BJ (cell line): ENCODE results near the gene TFF1. TPM values are rescaled to one million over a fixed set of nuclear protein-coding genes. Genes with fewer than 3 reads are reported as not detected.

Experiments used
- CTCF ChIA-PET: fragments of 350-600 bp; formaldehyde crosslinking; extraction: SDS; loops from one replicate; lab custom pipeline; 2021; ENCODE audit warnings: antibody characterized with exemption, inconsistent platforms; lab: Yijun Ruan, JAX
- POLR2A ChIA-PET: fragments of 300-600 bp; sonication (Branson Sonifier 250); formaldehyde crosslinking; extraction: SDS; loops from one replicate; lab custom pipeline; 2021; ENCODE audit warnings: antibody characterized with exemption; lab: Charles Lee
- DNase-seq: peaks from one replicate; pipeline ENCODE4 v3.0.0-alpha.2; 2011; ENCODE audit warnings: low read depth
- H3K27me3 ChIP-seq: 2 replicates; pipeline ENCODE4 v1.6.0; 2011; ENCODE audit warnings: low read length; ENCODE audit not compliant: control insufficient read depth, insufficient read depth
- H3K36me3 ChIP-seq: 2 replicates; pipeline ENCODE4 v1.5.1; 2011; ENCODE audit warnings: low read length; ENCODE audit not compliant: control insufficient read depth, insufficient read depth
- H3K4me3 ChIP-seq: 2 replicates; pipeline ENCODE4 v1.5.1; 2011; ENCODE audit warnings: low read depth, mild to moderate bottlenecking, control low read depth, low read length
- polyA plus RNA-seq: library from polyadenylated mRNA; depleted of rRNA; stranded (reverse); fragments of >200 nt; gene quantifications from 2 replicates; pipeline ENCODE4 v1.2.3, GENCODE V29; 2011
- TF ChIP-seq, protein P1 (sequence below): IDR thresholded peaks from 2 replicates; pipeline ENCODE4 v1.5.1; 2011; ENCODE audit warnings: low read depth, mild to moderate bottlenecking, control low read depth, inconsistent platforms, low read length, moderate library complexity; ENCODE audit not compliant: insufficient read depth

TFF1 gene
- polyA plus RNA-seq, 1 experiment, result not detected

DNA sequence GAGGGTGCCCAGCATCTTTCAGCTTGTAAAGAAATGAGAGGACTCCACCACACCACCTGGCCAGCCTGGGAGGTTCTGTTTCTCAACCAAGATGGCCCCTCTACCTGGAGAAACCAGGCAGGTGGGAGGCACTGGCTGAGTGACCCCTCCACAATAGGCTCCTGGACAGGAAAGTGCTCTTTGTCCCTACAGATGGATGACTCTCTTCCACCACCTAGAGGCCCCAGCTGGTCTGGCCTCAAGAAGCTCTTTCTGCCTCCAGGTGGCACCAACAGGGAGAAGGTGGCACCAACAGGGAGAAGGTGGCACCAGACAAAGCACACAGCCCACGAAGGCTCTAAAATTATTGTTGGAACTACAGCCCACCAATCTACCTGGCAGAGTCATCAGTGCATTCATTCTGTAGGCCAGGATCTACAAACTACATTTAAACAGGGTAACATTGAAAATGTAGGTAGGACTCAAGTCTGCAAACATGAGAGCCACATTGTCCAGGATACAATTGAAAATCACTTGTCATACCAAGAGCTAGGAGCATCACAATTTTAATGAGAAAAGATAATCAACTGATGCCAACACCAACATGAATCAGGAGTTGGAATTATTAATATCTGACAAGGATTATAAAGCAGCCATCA, 15.1 kb upstream of the TFF1 start:
- ChIA-PET CTCF (interaction anchor here (0.6 to 2.4 kb wide), 11 partner anchors 12 to 264 kb away, joined by 3 to 11 read pairs (median 4); no protein-coding TSS in a partner anchor), POLR2A (no interaction called here)
- H3K27me3 ChIP-seq, result no peaks in the 10 kb centered on the region
- H3K36me3 ChIP-seq, result no peaks in the 10 kb centered on the region
- TF ChIP-seq, protein P1, sequence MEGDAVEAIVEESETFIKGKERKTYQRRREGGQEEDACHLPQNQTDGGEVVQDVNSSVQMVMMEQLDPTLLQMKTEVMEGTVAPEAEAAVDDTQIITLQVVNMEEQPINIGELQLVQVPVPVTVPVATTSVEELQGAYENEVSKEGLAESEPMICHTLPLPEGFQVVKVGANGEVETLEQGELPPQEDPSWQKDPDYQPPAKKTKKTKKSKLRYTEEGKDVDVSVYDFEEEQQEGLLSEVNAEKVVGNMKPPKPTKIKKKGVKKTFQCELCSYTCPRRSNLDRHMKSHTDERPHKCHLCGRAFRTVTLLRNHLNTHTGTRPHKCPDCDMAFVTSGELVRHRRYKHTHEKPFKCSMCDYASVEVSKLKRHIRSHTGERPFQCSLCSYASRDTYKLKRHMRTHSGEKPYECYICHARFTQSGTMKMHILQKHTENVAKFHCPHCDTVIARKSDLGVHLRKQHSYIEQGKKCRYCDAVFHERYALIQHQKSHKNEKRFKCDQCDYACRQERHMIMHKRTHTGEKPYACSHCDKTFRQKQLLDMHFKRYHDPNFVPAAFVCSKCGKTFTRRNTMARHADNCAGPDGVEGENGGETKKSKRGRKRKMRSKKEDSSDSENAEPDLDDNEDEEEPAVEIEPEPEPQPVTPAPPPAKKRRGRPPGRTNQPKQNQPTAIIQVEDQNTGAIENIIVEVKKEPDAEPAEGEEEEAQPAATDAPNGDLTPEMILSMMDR, result peak; percentile 61
- H3K4me3 ChIP-seq, result no peak overlapping the region
- DNase-seq, result no peak

DNA sequence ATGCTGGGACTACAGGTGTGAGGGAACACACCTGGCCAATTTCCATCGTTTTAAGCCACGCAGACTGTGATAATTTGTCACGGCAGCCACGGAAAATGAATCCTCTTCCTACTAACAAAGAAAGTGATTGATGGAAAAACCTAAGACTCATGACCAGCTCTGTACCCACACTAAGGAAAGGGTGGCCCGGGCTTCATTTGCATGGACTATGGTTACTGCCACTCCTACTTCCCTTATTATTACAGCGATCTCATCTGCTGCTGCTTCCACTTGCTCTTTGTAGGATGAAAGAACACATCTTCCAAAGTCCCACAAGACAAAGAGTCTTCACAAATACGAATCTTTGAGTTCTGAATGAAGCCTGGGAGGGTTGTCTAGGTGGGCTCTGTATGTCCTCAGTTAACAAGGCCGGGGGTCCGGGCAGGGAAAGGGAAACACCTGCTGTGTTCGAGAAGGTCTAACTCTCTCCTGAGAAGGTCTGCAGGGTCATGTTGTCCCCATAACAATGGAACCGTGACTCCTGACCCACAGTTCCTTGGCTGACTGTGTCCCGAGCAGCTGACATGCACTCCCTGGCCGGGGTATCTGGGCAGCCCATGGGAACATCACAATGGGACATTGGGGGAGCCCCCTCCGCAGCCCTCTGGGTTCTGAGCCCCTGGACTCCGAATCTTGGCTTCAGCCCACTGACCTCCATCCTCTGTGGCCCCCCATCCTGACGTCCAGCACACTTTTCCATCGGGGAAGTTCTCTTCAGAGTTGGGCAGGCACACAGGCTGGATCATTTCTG, 13.3 kb upstream of the TFF1 start:
- no peak for DNase-seq
- TF ChIP-seq, protein P1, result no peak
- ChIA-PET POLR2A (no interaction called here), CTCF (interaction anchor here (1.5 kb wide), 1 partner anchor 17 kb away, joined by 3 read pairs; no protein-coding TSS in a partner anchor)
- H3K36me3 ChIP-seq, result no peaks in the 10 kb centered on the region
- no peak overlapping the region for H3K4me3 ChIP-seq
- no peaks in the 10 kb centered on the region for H3K27me3 ChIP-seq

DNA sequence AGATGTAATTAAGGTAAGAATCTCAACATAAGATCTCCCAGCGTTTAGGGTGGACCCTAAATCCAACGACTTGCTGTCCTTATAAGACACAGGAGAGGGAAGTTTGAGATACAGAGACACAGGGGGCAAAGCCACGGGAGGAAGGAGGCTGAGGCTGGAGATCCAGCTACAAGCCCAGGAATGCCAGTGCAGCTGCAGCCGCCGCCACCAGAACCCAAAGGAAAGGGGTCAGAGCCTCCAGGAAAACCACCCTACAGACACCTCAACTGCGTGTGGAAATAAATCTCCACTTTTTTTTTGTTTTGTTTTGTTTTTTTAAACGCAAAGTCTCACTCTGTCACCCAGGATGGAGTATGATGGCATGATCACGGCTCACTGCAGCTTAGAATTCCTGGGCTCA, 12.1 kb upstream of the TFF1 start:
- ChIA-PET CTCF (interaction anchor here (1.5 kb wide), 1 partner anchor 16 kb away, joined by 3 read pairs; no protein-coding TSS in a partner anchor), POLR2A (no interaction called here)
- no peak for DNase-seq
- H3K4me3 ChIP-seq, result no peak overlapping the region
- H3K27me3 ChIP-seq, result no peaks in the 10 kb centered on the region
- TF ChIP-seq, protein P1, result no peak
- no peaks in the 10 kb centered on the region for H3K36me3 ChIP-seq

- Histone ChIP-seq H3K4me3 (no peak overlapping the region), H3K27me3 (no peaks in the 10 kb centered on the region), H3K36me3 (no peaks in the 10 kb centered on the region)
- POLR2A ChIA-PET, result no interaction called here
- DNase-seq, result no peak
- CTCF ChIA-PET, result interaction anchor here (1.5 kb wide), 1 partner anchor 16 kb away, joined by 3 read pairs; no protein-coding TSS in a partner anchor
- TF ChIP-seq, protein P1, result no peak
Observed at GRCh38 chr21:42377951-42378340, 11.6 kb upstream of the TFF1 start.

- no peak overlapping the region for H3K4me3 ChIP-seq
- TF ChIP-seq, protein P1, result no peak
- DNase-seq, result no peak
- H3K27me3 ChIP-seq, result no peaks in the 10 kb centered on the region
- no peaks in the 10 kb centered on the region for H3K36me3 ChIP-seq
- ChIA-PET POLR2A (no interaction called here), CTCF (no interaction called here)
Observed at GRCh38 chr21:42377211-42377950, 11.0 kb upstream of the TFF1 start.
